Fibroblast of skin of back (primary cell): ENCODE measurements around the gene ITGAV.

Experiments used
- DNase-seq: peaks from one replicate; pipeline ENCODE4 v3.0.0-alpha.2; 2013

ITGAV gene

DNA sequence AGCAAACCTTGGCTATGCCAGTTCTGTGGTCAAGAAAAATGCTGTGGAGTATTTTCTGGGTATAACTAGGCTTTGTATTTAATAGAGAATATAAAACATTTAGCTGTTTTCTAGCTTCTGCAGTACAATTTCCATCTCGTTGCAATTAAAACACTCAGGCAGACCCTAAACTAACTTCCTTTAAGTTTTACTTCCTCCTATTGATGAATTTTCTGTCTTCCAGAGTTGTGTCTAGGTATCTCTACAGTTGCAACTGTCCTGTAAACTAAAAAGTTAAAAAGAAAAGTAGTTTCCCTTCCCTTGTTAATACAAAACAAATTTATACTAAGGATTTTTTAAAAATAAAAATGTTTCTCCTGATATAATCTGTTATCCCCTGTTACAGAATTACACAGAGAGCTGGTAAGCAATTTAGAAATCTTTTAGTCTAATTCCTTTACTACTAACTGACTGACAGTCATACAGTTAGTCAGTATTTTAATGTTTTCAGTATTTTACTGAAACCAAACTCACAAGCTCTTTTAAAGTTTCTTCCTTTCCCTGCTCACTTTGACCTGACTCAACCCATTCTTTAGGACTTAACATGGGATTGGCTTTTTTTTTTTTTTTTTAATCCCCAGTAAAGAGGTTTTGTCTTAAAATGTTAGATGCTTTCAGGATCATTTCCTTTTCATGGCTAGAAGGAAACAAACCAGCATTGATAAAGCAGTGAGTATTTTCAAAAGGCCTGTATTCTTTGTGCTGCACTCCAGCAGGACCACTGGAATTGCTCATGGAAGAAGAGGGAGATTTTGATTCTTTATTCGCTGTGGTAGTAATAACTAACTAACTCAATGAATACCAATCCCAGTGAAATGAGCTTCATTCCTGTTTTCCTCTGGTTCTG lies 22.9 kb downstream of the ITGAV start:
- DNase-seq = no peak

GRCh38 chr2:186614373-186614772 lies 24.5 kb downstream of the ITGAV start:
- DNase-seq = no peak

DNA sequence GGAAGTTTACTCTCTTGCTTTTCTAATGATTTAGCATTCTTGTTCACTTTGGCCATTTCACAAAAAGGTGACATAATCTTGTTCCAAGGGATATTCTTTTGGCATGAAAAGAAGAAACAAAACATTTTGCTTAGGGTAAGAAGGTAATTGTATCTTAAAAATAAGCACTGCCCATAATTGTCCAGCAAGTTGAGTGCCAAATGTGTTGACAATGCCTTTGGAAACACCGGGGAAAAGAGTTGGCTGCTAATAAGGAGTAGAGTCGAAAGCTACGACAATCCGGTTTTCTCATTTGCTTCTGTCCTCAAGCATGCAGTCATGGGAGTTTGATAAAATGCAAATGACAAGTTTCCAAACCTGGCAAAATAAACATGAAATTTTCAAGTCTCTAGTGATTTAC lies 27.3 kb downstream of the ITGAV start:
- DNase-seq = no peak

GRCh38 chr2:186617771-186618170 lies 27.9 kb downstream of the ITGAV start:
- DNase-seq = no peak

DNA sequence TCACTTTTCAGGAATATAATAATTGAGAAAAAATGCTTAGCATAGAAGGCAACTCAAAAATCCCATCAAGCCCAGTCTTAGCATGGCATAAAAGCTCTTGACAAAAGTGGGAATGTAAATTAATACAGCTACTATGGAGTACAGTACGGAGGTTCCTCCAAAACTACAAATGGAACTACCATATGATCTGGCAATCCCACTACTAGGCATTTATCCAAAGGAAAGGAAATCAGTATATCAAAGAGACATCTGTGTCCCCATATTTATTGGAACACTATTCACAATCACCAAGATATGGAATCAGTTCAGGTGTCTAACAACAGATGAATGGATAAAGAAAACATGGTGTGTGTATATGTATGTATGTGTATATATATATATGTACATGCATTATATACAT lies 28.8 kb downstream of the ITGAV start:
- no peak for DNase-seq

GRCh38 chr2:186623084-186623483 lies 33.2 kb downstream of the ITGAV start:
- DNase-seq = no peak

- no peak for DNase-seq
These were observed 34.4 kb downstream of the ITGAV start for GRCh38 chr2:186624276-186624675.

- DNase-seq = peak; percentile 52
These were observed 39.6 kb downstream of the ITGAV start for GRCh38 chr2:186629250-186629996.

- no peak for DNase-seq
These were observed 42.6 kb downstream of the ITGAV start for GRCh38 chr2:186632417-186632816.

DNA sequence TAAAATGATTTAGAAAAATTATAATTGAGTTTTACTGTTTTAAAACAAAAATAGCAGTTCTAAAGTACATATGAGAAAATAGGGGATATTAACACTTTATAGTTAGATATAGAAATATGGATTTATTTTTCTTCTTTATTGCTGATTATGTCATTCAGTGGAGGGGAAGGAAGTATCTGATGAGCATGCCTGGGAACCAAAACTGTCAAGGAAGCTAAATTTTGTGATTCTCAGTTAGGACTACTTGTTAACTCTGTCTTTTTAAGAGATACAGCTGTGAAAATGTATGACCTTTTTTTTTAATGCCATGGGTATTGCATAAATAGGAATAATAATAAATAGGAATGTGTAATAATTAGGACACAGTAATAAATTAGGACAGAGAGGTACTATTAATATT lies 44.8 kb downstream of the ITGAV start:
- no peak for DNase-seq

DNA sequence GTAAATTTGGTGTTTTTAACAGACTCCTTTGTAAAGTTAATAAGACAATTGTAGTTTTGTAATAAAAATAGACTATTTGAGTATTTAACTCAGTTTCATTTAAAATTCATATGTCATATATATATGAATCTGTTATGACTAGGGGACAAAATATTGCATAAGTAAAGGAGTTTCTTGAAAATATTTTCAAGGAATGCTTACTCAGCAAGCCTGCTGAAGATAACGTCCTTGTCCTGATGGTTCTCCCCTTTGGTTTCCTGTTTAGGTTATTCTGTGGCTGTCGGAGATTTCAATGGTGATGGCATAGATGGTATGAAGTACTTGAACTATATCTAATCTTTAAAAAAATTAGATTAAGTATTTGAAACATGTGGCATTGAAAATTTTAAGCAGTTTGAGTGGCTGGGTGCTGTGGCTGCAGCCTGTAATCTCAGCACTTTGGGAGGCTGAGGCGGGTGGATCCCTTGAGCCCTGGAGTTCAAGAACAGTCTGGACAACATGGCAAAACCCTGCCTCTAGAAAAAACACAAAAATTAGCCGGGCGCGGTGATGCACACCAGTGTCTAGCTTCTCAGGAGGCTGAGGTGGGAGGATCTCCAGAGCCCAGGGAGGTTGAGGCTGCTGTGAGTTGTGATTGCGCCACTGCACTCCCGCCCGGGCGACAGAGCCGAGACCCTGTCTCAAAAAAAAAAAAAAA lies 47.1 kb downstream of the ITGAV start:
- DNase-seq = no peak

DNA sequence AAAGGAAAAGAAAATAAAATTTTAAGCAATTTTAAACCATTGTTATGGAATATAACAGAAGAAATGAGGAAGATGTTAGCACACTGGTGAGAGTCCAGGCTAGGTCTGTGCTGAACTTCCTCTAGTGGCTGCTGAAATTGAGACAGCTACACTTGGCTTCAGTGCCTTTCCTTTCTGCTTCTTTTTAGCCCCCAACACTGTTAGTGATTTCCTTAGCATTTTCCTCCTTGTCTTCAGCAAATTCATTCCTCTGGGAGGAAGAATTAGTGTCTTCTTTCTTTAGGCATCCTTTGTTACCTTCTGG lies 47.6 kb downstream of the ITGAV start:
- DNase-seq = no peak

DNA sequence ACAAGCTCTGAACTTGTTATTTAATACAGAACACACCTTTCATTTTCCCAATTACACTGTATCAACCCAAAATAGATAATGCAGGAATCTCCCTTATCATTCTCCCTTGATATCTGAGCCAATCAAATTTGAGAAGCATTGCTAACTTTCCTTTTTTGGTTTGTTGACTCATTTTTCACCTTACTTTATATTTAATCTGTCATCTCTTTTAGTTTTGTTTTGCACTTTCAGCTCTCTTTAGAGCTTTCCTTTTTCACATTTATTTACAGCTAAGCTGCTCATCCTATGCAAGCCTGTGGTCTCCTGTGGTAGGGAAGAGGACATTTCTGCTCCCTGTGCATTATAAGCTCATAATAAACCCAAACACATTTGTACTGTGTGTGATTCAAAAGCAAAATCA lies 50.1 kb downstream of the ITGAV start:
- DNase-seq = no peak

DNA sequence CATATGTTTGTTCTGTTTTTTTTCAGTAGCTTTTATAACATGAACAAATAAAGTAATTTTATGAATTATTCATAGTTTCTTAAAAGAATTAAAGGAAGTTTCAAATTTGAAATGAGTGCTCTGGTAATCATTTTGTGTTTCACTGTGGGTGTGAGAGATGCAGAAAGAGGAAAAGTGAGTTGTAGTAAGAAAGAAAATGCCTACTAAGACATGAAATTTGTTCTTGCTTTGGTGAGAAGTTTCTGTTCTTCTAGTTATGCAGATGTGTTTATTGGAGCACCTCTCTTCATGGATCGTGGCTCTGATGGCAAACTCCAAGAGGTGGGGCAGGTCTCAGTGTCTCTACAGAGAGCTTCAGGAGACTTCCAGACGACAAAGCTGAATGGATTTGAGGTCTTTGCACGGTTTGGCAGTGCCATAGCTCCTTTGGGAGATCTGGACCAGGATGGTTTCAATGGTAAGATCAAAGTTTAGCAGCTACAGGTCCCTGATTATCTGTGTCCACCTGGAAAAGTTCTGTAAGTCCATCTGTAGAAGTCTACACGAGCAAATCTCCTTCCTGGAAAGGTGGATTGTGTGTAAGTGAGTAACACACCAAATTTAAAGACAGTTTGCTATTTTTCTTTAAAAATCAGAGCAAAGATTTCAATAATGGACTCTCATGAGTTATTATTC lies 51.4 kb downstream of the ITGAV start:
- DNase-seq = no peak

GRCh38 chr2:186641807-186642321 lies 52.0 kb downstream of the ITGAV start:
- DNase-seq = peak; percentile 76

DNA sequence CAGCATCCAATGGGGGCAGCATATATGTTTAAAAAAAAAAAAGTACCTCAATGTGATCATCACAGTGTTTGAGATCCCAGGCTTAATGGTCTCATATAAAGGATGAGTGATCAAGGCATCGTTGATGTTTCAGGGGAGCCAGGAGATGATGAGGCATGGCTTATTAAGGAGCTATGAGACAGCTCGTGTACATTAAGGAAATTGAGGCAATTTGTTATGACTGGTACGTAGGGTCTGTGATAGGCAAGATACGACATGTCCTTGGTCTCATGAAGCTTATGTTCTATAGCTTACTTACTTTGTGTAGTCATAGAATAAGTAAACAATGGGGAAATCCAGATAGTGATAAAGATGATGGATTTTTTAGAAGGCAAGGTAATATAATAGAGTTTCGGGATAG lies 54.9 kb downstream of the ITGAV start:
- DNase-seq = no peak

DNA sequence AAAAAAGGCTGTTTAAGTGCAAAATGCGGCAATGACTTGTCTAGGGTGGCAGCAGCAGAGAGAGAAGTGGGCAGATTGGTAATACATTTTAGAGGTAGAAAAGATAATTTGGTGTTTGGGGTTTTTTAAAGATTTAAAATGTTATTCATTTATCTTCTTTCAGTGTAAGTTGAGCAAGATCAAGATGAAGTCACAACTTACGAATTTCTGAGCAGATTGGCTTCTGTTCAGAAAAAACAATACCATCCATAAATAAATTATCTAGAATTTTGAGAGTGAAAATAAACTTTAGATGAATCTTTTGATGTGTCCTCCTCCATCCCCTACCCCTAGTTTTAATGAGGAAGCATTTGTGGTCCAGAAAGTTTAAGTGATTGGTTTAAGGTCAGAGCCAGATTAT lies 56.1 kb downstream of the ITGAV start:
- no peak for DNase-seq

DNA sequence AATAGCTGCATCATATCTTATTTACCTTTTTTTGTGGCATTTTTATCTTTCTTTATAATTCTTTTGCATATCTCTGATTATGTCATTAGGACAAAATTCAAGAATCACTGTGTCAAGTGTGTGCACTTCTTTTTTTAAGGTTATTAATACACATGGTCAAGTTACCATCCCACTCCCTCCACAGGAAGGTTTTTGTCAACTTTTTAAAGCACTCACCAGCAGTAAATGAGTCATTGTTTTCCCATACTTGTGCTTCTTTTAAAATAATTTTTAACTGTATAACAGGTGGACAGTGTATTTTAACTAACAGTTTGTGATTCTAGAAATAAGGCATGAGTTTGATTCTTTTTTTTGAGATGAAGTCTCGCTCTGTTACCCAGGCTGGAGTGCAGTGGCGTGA lies 58.3 kb downstream of the ITGAV start:
- DNase-seq = no peak

DNA sequence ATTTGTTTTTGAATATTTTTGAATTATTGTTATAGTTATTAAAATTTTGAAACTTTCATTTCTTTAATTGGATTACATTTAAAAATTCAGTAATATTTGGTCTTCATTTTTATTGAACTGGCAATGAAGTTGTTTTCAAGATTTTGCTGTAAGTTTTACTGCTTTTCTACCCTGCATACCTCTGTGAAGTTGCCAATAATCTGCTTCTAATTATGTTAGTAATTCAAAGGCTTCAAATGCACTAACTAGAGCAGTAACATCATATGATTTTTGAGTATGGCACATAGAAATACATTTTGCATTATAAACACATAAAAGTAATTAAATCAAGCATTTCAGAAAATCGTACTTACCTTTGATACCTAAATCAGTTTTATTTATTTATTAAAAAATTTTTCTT lies 63.7 kb downstream of the ITGAV start:
- DNase-seq = no peak

DNA sequence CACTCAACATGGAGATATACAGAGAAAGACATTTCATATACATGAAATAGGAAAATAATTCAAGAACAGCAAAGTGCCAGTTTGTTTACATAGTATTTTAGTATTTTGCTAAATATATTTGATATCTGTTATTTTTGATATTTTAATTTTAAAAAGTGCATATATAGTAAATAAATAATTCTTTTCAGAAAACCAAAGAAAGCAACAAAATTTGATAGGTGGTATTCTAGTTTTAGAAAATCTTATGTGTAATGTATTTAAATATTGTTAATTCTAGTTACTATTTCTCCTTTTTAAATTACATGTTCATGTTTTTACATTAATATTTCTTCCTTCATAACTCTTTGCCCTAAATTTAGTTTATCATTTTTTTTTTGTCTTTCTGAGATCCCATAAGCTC lies 69.5 kb downstream of the ITGAV start:
- no peak for DNase-seq

DNA sequence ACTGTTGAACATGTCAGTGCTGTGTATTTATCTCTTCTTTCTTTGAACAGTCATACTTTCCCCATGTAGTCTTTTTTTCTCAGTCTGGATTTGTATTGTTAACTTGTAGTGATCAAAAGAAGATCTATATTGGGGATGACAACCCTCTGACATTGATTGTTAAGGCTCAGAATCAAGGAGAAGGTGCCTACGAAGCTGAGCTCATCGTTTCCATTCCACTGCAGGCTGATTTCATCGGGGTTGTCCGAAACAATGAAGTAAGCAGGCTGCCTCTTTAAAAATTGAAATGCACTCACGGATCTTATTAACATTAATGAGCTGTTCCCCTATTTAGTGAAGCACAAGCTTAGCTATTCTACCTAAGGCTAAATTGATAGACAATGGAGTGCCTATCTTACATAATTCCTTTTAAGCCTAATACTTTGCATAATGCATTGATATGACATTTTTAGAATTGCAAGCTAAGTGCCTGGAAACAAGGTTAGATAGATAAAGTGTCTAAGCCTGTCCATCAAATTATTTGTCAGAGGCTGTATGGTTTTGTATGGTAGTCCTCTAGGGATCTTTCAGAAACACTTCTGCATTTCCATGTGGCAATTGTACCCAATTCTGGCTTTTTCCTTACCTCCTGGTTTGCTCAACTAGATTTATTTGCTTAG lies 74.7 kb downstream of the ITGAV start:
- DNase-seq = no peak

DNA sequence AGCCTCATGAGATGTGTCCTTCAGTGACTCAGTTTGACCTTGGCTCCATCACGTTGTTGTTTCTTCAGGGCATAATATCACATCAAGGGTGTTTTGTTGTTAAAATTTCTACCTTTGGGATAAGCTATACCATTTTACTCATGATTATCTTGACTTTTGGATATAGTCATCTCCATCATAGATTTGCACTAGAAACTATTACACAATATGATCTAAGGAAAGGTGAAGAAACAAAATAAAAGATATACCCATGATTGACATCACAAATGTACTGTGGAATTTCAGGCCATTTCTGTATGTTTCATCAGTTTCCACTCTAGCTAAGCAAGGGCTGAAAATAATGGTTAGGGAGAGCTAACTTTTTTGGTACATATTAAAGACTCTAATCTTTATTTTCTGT lies 79.3 kb downstream of the ITGAV start:
- DNase-seq = no peak
